Measurements from ENCODE around the gene CDC45. TPM values are rescaled to one million over a fixed set of nuclear protein-coding genes. Genes with fewer than 3 reads are reported as not detected.

CDC45 gene
- total and polyA plus RNA-seq, 7 donors, result 0.14 to 16.6 (median 6.1) TPM; not detected in 3

DNA sequence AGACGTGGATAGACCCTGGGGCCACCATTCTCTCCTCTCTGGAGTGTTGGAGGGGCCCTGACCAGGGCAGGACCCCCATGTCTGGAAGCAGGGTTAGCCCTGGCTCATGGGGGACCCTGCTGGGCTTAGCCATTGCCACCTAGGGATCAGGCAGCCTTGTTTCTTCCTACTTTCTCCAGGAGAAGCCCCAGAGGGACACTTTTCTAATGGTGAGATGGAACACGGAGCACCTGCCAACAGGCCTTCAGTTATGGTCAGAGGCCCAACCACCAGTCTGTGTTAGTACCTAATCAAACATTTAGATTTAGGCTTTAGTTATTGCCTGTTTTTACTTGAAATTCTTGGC, 30.3 kb upstream of the CDC45 start:
- TF ChIP-seq POLR2A (IDR thresholded peaks at IDR 0.05), result no peak
- TF ChIP-seq, protein P1, sequence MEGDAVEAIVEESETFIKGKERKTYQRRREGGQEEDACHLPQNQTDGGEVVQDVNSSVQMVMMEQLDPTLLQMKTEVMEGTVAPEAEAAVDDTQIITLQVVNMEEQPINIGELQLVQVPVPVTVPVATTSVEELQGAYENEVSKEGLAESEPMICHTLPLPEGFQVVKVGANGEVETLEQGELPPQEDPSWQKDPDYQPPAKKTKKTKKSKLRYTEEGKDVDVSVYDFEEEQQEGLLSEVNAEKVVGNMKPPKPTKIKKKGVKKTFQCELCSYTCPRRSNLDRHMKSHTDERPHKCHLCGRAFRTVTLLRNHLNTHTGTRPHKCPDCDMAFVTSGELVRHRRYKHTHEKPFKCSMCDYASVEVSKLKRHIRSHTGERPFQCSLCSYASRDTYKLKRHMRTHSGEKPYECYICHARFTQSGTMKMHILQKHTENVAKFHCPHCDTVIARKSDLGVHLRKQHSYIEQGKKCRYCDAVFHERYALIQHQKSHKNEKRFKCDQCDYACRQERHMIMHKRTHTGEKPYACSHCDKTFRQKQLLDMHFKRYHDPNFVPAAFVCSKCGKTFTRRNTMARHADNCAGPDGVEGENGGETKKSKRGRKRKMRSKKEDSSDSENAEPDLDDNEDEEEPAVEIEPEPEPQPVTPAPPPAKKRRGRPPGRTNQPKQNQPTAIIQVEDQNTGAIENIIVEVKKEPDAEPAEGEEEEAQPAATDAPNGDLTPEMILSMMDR (IDR thresholded peaks at IDR 0.05), result no peak
- no peak for TF ChIP-seq POLR2AphosphoS5 (IDR thresholded peaks at IDR 0.05)
- TF ChIP-seq EP300 (IDR thresholded peaks at IDR 0.05), result no peak
- Histone ChIP-seq H3K27me3 (no peaks in the 10 kb centered on the region), H3K4me1 (peaks cover 0 to 27% (median 23%) of the 10 kb centered on the region in 4 donors), H3K4me3 (no peak overlapping the region), H3K36me3 (peaks cover 4 to 49% (median 17%) of the 10 kb centered on the region in 4 donors), H3K9me3 (no peaks in the 10 kb centered on the region), H3K27ac (no peak overlapping the region)
- 86% methylated on average over 2 of the region's 2 CpGs for WGBS, 2 donors
- intact Hi-C loops (cut with DNase I), result loop anchor here (5.0 to 10.0 kb wide), 4 partner anchors 272 to 493 kb away; partner anchors contain the start of genes COMT, DGCR2, GNB1L and RTL10
- DNase-seq, result no peak

DNA sequence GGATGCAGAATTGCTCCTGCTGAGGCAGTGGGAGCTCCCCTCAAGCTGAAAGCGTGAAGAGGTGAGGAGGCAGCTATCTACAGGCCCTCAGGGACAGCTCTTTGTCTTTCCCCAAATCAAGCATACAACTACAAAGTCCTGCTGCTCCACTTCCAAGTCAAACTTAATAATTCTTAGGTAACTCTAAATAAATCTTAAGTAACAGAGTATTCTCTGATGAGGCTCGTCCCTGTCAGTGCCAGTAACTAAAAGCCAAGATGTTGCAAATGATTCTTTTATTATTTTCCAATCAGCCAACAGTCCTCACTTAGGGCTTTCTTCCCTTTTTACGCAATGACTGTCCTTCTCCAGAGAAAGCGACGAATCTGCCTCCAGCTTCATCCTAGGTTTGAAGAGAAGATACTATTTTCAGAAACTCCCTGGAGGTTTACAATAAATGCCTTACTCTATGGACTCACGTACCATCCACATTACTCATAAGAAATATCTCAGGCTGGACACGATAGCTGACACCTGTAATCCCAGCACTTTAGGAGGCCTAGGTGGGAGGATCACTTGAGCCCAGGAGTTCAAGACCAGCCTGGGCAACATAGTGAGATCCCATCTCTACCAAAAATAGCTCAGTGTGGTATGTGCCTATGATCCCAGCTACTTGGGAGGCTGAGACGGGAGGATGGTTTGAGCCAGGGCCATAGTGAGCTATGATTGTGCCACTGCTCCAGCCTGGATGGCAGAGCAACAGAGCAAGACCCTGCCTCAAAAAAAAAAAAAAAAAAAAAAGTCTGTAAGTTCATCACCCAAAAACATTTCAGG, 29.2 kb upstream of the CDC45 start:
- 94 to 96% methylated on average over 8 of the region's 8 CpGs for WGBS, 2 donors
- no peaks in the 10 kb centered on the region for H3K27me3 ChIP-seq
- no peaks in the 10 kb centered on the region for H3K9me3 ChIP-seq
- H3K36me3 ChIP-seq, result peaks cover 15 to 56% (median 27%) of the 10 kb centered on the region in 4 donors
- no peak for DNase-seq
- TF ChIP-seq POLR2AphosphoS5 (IDR thresholded peaks at IDR 0.05) (no peak), POLR2A (IDR thresholded peaks at IDR 0.05) (no peak), EP300 (IDR thresholded peaks at IDR 0.05) (no peak)
- TF ChIP-seq, protein P1 (IDR thresholded peaks at IDR 0.05), result no peak
- no peak overlapping the region for H3K27ac ChIP-seq
- intact Hi-C loops (cut with DNase I), result no loop called here
- H3K4me1 ChIP-seq, result peaks cover 0 to 22% (median 19%) of the 10 kb centered on the region in 4 donors
- no peak overlapping the region for H3K4me3 ChIP-seq

DNA sequence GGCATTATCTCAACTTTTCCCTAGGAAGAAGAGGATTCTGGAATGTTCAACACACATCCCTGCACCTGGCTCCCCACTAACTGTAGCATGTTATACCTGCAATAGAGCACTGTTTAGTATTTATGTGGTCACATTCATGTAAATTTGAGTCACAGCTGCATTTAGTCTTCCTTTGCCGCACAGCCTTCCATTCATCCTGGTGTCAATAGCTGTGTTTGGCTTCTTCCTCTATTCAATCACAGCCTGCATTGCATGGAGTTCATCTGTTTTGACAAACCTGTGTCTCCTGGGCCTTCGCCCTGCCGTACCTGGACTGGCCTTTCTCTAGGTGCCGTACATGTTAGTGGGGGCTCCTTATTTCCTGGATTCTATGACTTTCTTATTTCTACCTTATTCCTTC, 28.1 kb upstream of the CDC45 start:
- TF ChIP-seq POLR2A (IDR thresholded peaks at IDR 0.05), result no peak
- TF ChIP-seq, protein P1 (IDR thresholded peaks at IDR 0.05), result no peak
- TF ChIP-seq POLR2AphosphoS5 (IDR thresholded peaks at IDR 0.05), result no peak
- no peak for TF ChIP-seq EP300 (IDR thresholded peaks at IDR 0.05)
- intact Hi-C loops (cut with DNase I), result no loop called here
- H3K4me1 ChIP-seq, result peaks cover 0 to 12% (median 9%) of the 10 kb centered on the region in 4 donors
- no peaks in the 10 kb centered on the region for H3K27me3 ChIP-seq
- no peak overlapping the region for H3K4me3 ChIP-seq
- WGBS, 2 donors, result 98% methylated on average over 4 of the region's 4 CpGs
- DNase-seq, result no peak
- peaks cover 23 to 66% (median 37%) of the 10 kb centered on the region in 4 donors for H3K36me3 ChIP-seq
- H3K9me3 ChIP-seq, result no peaks in the 10 kb centered on the region
- H3K27ac ChIP-seq, result no peak overlapping the region

DNA sequence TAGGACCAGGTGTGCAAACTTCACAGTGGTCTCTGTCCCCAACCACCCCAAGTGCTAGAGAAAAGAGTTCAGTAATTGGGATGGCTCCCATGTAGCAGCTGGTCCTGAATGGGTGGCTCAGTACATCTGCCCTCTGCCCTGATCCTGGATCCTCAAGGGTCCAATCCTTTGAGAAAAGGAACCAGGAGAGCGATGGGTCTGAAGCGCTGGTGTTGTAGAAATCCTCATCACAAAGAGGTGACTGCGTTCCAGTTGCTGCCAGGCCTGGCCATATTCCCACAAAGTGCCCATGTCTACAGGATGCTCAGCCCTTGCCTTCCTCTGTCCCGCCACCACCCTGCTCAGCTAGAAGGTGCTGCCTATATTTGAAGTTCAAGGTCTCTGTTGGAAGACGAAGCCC, 26.0 kb upstream of the CDC45 start:
- intact Hi-C loops (cut with DNase I), result no loop called here

More for the DNA sequence above, 26.0 kb upstream of the CDC45 start:
- no peak for DNase-seq
- H3K9me3 ChIP-seq, result no peaks in the 10 kb centered on the region
- no peak overlapping the region for H3K4me3 ChIP-seq
- H3K27ac ChIP-seq, result no peak overlapping the region
- WGBS, 2 donors, result 96 to 97% methylated on average over 5 of the region's 5 CpGs
- TF ChIP-seq, protein P1 (IDR thresholded peaks at IDR 0.05), result no peak
- TF ChIP-seq POLR2A (IDR thresholded peaks at IDR 0.05), result no peak
- TF ChIP-seq EP300 (IDR thresholded peaks at IDR 0.05), result no peak
- TF ChIP-seq POLR2AphosphoS5 (IDR thresholded peaks at IDR 0.05), result no peak
- peaks cover 34 to 88% (median 49%) of the 10 kb centered on the region in 4 donors for H3K36me3 ChIP-seq
- H3K4me1 ChIP-seq, result peaks cover 0 to under 1% (median 0%) of the 10 kb centered on the region in 4 donors
- H3K27me3 ChIP-seq, result no peaks in the 10 kb centered on the region

All from sigmoid colon (tissue), 7 donors.